Stomach (tissue), 4 donors: ENCODE data around the gene ARID2.

Experiments
- CTCF ChIP-seq, 7 experiments: fragments of 450-650 bp in 4 of 7; fragments of 200-600 bp in 3 of 7; sonication (generic) in 3 of 7; IDR thresholded peaks; one replicate each; pipeline ENCODE4 v1.5.1; 2016 to 2019; ENCODE audit warnings: antibody characterized with exemption in 7 of 7, control low read depth in 2 of 7, mild to moderate bottlenecking in 1 of 7
- EP300 ChIP-seq: sonication (generic); formaldehyde crosslinking; IDR thresholded peaks from one replicate; pipeline ENCODE4 v1.6.1; 2017; ENCODE audit warnings: antibody characterized with exemption
- POLR2A ChIP-seq, 4 donors: fragments of 450-650 bp; IDR thresholded peaks; one replicate each; pipeline ENCODE4 v1.6.1; 2016; ENCODE audit warnings: antibody characterized with exemption in 4 of 4, control low read depth in 2 of 4, mild to moderate bottlenecking in 1 of 4, moderate library complexity in 1 of 4
- POLR2AphosphoS5 ChIP-seq, 3 donors: sonication (generic); formaldehyde crosslinking; IDR thresholded peaks; one replicate each; pipeline ENCODE4 v1.6.1; 2016; ENCODE audit warnings: antibody characterized with exemption in 3 of 3

GRCh38 chr12:45781080-45781479 is 51.6 kb downstream of the ARID2 start:
- TF ChIP-seq CTCF (IDR thresholded peaks at IDR 0.05) (no peak), POLR2A (IDR thresholded peaks at IDR 0.05) (no peak), EP300 (no peak), POLR2AphosphoS5 (IDR thresholded peaks at IDR 0.05) (no peak)
